GM12892 (cell line): Measurements from ENCODE around the gene TNNT2.

Experiments used
- POLR2A ChIP-seq: IDR thresholded peaks from 2 replicates; pipeline ENCODE4 v1.6.1; 2011; ENCODE audit warnings: low read depth, low read length, control low read depth
- TAF1 ChIP-seq: IDR thresholded peaks from 2 replicates; pipeline ENCODE4 v1.6.1; 2011; ENCODE audit warnings: low read depth, mild to moderate bottlenecking, control low read depth, low read length, borderline replicate concordance

GRCh38 chr1:201426479-201427310 is 49.2 kb upstream of the TNNT2 start:
- no peak for TF ChIP-seq POLR2A
- no peak for TF ChIP-seq TAF1
